SK-N-SH (cell line): Measurements from ENCODE around the gene FBXO17. TPM values are rescaled to one million over a fixed set of nuclear protein-coding genes. Genes with fewer than 3 reads are reported as not detected.

Experiments used
- CTCF ChIA-PET: fragments of 300-600, 350-600 bp; formaldehyde crosslinking; extraction: SDS; loops from one replicate; lab custom pipeline; 2021; lab: Yijun Ruan, JAX
- POLR2A ChIA-PET: fragments of 350-600 bp; sonication (Branson Sonifier 250); formaldehyde crosslinking; extraction: SDS; loops from one replicate; lab custom pipeline; 2020; ENCODE audit warnings: antibody characterized with exemption, inconsistent platforms; lab: Yijun Ruan, JAX
- DNase-seq: peaks from one replicate; pipeline ENCODE4 v3.0.0; 2012
- H2AFZ ChIP-seq: fragments of 200-600 bp; sonication (generic); 2 replicates; pipeline ENCODE4 v1.8.1; 2016; ENCODE audit warnings: antibody characterized with exemption, mild to moderate bottlenecking, low read depth
- H3F3A ChIP-seq: fragments of 200-600 bp; sonication (generic); replicated peaks from 2 replicates; pipeline ENCODE3; 2016; ENCODE audit warnings: antibody characterized with exemption, mild to moderate bottlenecking; ENCODE audit not compliant: insufficient read depth
- H3K27ac ChIP-seq, 2 experiments: fragments of 200-500 bp in 1 of 2; fragments of 200-600 bp in 1 of 2; sonication (Bioruptor generic) in 1 of 2; sonication (generic), shearing (Covaris generic) in 1 of 2; 2 replicates each; pipeline versions ENCODE4 v1.5.1 to v1.6.1; 2014 to 2016; ENCODE audit warnings: low read depth in 2 of 2, inconsistent platforms in 1 of 2, low read length in 1 of 2, mild to moderate bottlenecking in 1 of 2, mixed read lengths in 1 of 2
- H3K27me3 ChIP-seq: fragments of 200-600 bp; sonication (generic), shearing (Covaris generic); 2 replicates; pipeline ENCODE4 v1.6.1; 2016; ENCODE audit warnings: mixed run types; ENCODE audit not compliant: insufficient read depth
- H3K36me3 ChIP-seq, 2 experiments: fragments of 200-500 bp in 1 of 2; fragments of 200-600 bp in 1 of 2; sonication (Bioruptor generic) in 1 of 2; sonication (generic) in 1 of 2; replicated peaks in 1 of 2; 2 replicates each; pipeline versions ENCODE3 to v1.5.1; 2014 to 2016; ENCODE audit warnings: low read length in 1 of 2, mild to moderate bottlenecking in 1 of 2; ENCODE audit not compliant: insufficient read depth in 2 of 2, control insufficient read depth in 1 of 2
- H3K4me1 ChIP-seq, 2 experiments: fragments of 200-500 bp in 1 of 2; fragments of 200-600 bp in 1 of 2; sonication (Bioruptor generic) in 1 of 2; sonication (generic), shearing (Covaris generic) in 1 of 2; 2 replicates each; pipeline versions ENCODE4 v1.5.1 to v1.6.1; 2014 to 2016; ENCODE audit warnings: low read depth in 1 of 2, low read length in 1 of 2, mixed run types in 1 of 2; ENCODE audit not compliant: insufficient read depth in 2 of 2, control insufficient read depth in 1 of 2
- H3K4me2 ChIP-seq: fragments of 200-600 bp; sonication (generic), shearing (Covaris generic); 2 replicates; pipeline ENCODE4 v1.6.1; 2017; ENCODE audit warnings: mixed run types
- H3K4me3 ChIP-seq, 2 experiments: fragments of 200-500 bp in 1 of 2; fragments of 200-600 bp in 1 of 2; sonication (Bioruptor generic) in 1 of 2; sonication (generic), shearing (Covaris generic) in 1 of 2; 2 replicates each; pipeline versions ENCODE4 v1.5.1 to v1.8.1; 2014 to 2016; ENCODE audit warnings: low read depth in 2 of 2, inconsistent platforms in 1 of 2, low read length in 1 of 2, mild to moderate bottlenecking in 1 of 2, mixed read lengths in 1 of 2, moderate library complexity in 1 of 2
- H3K79me2 ChIP-seq: fragments of 200-600 bp; sonication (generic); 2 replicates; pipeline ENCODE4 v1.8.1; 2017; ENCODE audit warnings: mild to moderate bottlenecking; ENCODE audit not compliant: insufficient read depth
- H3K9ac ChIP-seq: fragments of 200-600 bp; sonication (generic); 2 replicates; pipeline ENCODE4 v1.6.1; 2017; ENCODE audit warnings: mixed run types
- H3K9me2 ChIP-seq: fragments of 200-600 bp; sonication (generic); 2 replicates; pipeline ENCODE4 v1.6.1; 2017; ENCODE audit warnings: mixed run types
- H3K9me3 ChIP-seq: fragments of 200-600 bp; sonication (generic); 2 replicates; pipeline ENCODE4 v1.6.1; 2017; ENCODE audit warnings: mixed run types, mild to moderate bottlenecking, moderate library complexity
- H4K20me1 ChIP-seq: fragments of 200-600 bp; sonication (generic); 2 replicates; pipeline ENCODE4 v1.6.1; 2017; ENCODE audit warnings: mild to moderate bottlenecking, mixed run types; ENCODE audit not compliant: insufficient read depth
- CHD2 ChIP-seq: fragments of 150-350 bp; IDR thresholded peaks from 2 replicates; pipeline ENCODE4 v1.6.1; 2018; ENCODE audit warnings: low read length; ENCODE audit not compliant: partially characterized antibody
- EZH2phosphoT487 ChIP-seq: fragments of 200-600 bp; sonication (generic); IDR thresholded peaks from 2 replicates; pipeline ENCODE4 v1.6.1; 2017; ENCODE audit warnings: low read depth, mixed run types, mild to moderate bottlenecking, antibody characterized with exemption, moderate library complexity, borderline replicate concordance
- GATA2 ChIP-seq: sonication (generic); formaldehyde crosslinking; IDR thresholded peaks from 2 replicates; pipeline ENCODE4 v1.5.0; 2020; ENCODE audit warnings: mild to moderate bottlenecking, missing genetic modification reagents
- MXI1 ChIP-seq: IDR thresholded peaks from 2 replicates; pipeline ENCODE4 v1.6.1; 2012; ENCODE audit warnings: mild to moderate bottlenecking, low read depth, low read length, improper control_type of control experiment
- NFIC ChIP-seq: IDR thresholded peaks from 2 replicates; pipeline ENCODE4 v1.4.0; 2012; ENCODE audit warnings: borderline replicate concordance
- NRF1 ChIP-seq: IDR thresholded peaks from 2 replicates; pipeline ENCODE4 v1.6.1; 2012; ENCODE audit warnings: low read depth, mild to moderate bottlenecking, low read length
- SIN3A ChIP-seq: IDR thresholded peaks from 2 replicates; pipeline ENCODE4 v1.6.1; 2012; ENCODE audit warnings: low read depth, mild to moderate bottlenecking, low read length, moderate library complexity, borderline replicate concordance
- SMC3 ChIP-seq: IDR thresholded peaks from 2 replicates; pipeline ENCODE4 v1.6.1; 2012; ENCODE audit warnings: low read depth, low read length, improper control_type of control experiment
- USF1 ChIP-seq: IDR thresholded peaks from 2 replicates; pipeline ENCODE4 v1.4.0; 2012; ENCODE audit warnings: low read depth, borderline replicate concordance
- WGBS: methylation state at CpG from one replicate; pipeline ENCODE4 v1.1.6; 2017; ENCODE audit warnings: low lambda C conversion rate; 5-methylcytosine and 5-hydroxymethylcytosine counted together
- polyA plus RNA-seq, 3 experiments: library from polyadenylated mRNA; depleted of rRNA; stranded (reverse); fragments of >200 nt; gene quantifications; 2 replicates each; pipeline ENCODE4 v1.2.3, GENCODE V29; 2012

FBXO17 gene
- polyA plus RNA-seq, 1 of the 3 experiments (the other 2 are of a cell fraction) = 40.7 TPM

GRCh38 chr19:38920602-38921419 is 54.7 kb downstream of the FBXO17 start:
- no peak overlapping the region for H3K9ac ChIP-seq
- TF ChIP-seq SIN3A (no peak), NFIC (no peak)
- POLR2A ChIA-PET = interaction anchor here (0.6 to 0.9 kb wide), 2 partner anchors 42 to 188 kb away, joined by 3 read pairs; no protein-coding TSS in a partner anchor

GRCh38 chr19:38919837-38920601 is 55.5 kb downstream of the FBXO17 start:
- 80% methylated on average over 21 of the region's 21 CpGs for WGBS
- Histone ChIP-seq H3K27ac (no peak overlapping the region), H3K27me3 (no peaks in the 10 kb centered on the region), H2AFZ (no peak overlapping the region), H3K9ac (no peak overlapping the region), H3K79me2 (no peaks in the 10 kb centered on the region), H3K4me2 (no peak overlapping the region), H3K4me1 (peaks cover 0 to 10% of the 10 kb centered on the region in 2 experiments; a peak in 1 of 4 replicates), H3K4me3 (no peak overlapping the region), H3K36me3 (peaks cover 4 to 12% of the 10 kb centered on the region in 2 experiments), H3F3A (no peaks in the 10 kb centered on the region), H3K9me3 (no peaks in the 10 kb centered on the region), H3K9me2 (no peaks in the 10 kb centered on the region), H4K20me1 (no peaks in the 10 kb centered on the region)
- TF ChIP-seq CHD2 (no peak), SMC3 (no peak), NRF1 (no peak), EZH2phosphoT487 (no peak), MXI1 (no peak), USF1 (no peak), GATA2 (CRISPR knock-in tag) (no peak)
- peak; percentile 21 for DNase-seq
- CTCF ChIA-PET = interaction anchor here (1.3 to 3.4 kb wide), 2 partner anchors 8 to 10 kb away, joined by 4 to 23 read pairs; partner anchors contain the start of genes MRPS12 and SARS2
- POLR2A ChIA-PET = no interaction called here

More at GRCh38 chr19:38920602-38921419, 54.7 kb downstream of the FBXO17 start:
- Histone ChIP-seq H3K4me2 (no peak overlapping the region), H3K36me3 (peaks cover 4 to 17% of the 10 kb centered on the region in 2 experiments), H3K9me3 (no peaks in the 10 kb centered on the region), H3F3A (no peaks in the 10 kb centered on the region), H3K27ac (no peak overlapping the region), H3K79me2 (no peaks in the 10 kb centered on the region), H3K9me2 (no peaks in the 10 kb centered on the region), H3K4me3 (no peak overlapping the region), H3K27me3 (no peaks in the 10 kb centered on the region), H4K20me1 (no peaks in the 10 kb centered on the region), H2AFZ (no peak overlapping the region), H3K4me1 (peaks cover 0 to 10% of the 10 kb centered on the region in 2 experiments; a peak in 1 of 4 replicates)
- DNase-seq = peak; percentile 19
- 83% methylated on average over 14 of the region's 14 CpGs for WGBS
- CTCF ChIA-PET = no interaction called here
